Upper lobe of right lung (tissue), 1 donor: ENCODE results near the gene MRRF. TPM values are rescaled to one million over a fixed set of nuclear protein-coding genes. Genes with fewer than 3 reads are reported as not detected.

Experiments used
- ATAC-seq: fragments of 200-7000 bp; cut with Tn5 transposase; one replicate; pipeline ENCODE4 v1.9.1; 2020; ENCODE audit warnings: mild to moderate bottlenecking, moderate library complexity
- DNase-seq: peaks from one replicate; pipeline ENCODE4 v3.0.0-alpha.2; 2020
- H3K27ac ChIP-seq: fragments of 200-600 bp; one replicate; pipeline ENCODE4 v1.8.0; 2022
- H3K27me3 ChIP-seq: fragments of 200-600 bp; one replicate; pipeline ENCODE4 v1.8.0; 2022; ENCODE audit warnings: mild to moderate bottlenecking
- H3K36me3 ChIP-seq: fragments of 200-600 bp; one replicate; pipeline ENCODE4 v1.8.0; 2022
- H3K4me1 ChIP-seq: fragments of 200-600 bp; one replicate; pipeline ENCODE4 v1.8.0; 2022
- H3K4me3 ChIP-seq: fragments of 200-600 bp; one replicate; pipeline ENCODE4 v1.8.0; 2022; ENCODE audit warnings: mild to moderate bottlenecking
- H3K9me3 ChIP-seq: fragments of 200-600 bp; one replicate; pipeline ENCODE4 v1.8.0; 2022
- CTCF ChIP-seq: fragments of 200-600 bp; IDR thresholded peaks from one replicate; pipeline ENCODE4 v1.8.0; 2022; ENCODE audit warnings: antibody characterized with exemption
- intact Hi-C: fragments of 100-400 bp; cut with DNase I; formaldehyde crosslinking; loops from one replicate; pipeline ENCODE4 v1.11.0; 2022
- total RNA-seq: library from RNA; stranded (reverse); fragmentation: NEBNext Ultra II Directional; extraction: Animal tissue kit (Norgen Biotek cat#: 25700); gene quantifications from one replicate; pipeline ENCODE4 v1.2.1, GENCODE V29; 2021
- donor health status: DM: no; HTN: yes; CAD: no; lungs with severe emphysema.

The MRRF gene
- total RNA-seq, 1 donor from 2014 or later, result 31.9 TPM

GRCh38 chr9:122268041-122268814, 3.5 kb downstream of the MRRF start:
- Histone ChIP-seq H3K4me1 (peaks cover 14% of the 10 kb centered on the region), H3K36me3 (peaks cover 9% of the 10 kb centered on the region), H3K27ac (no peak overlapping the region), H3K27me3 (no peaks in the 10 kb centered on the region), H3K4me3 (no peak overlapping the region), H3K9me3 (no peaks in the 10 kb centered on the region)
- intact Hi-C loops, result no loop called here
- TF ChIP-seq CTCF, result no peak
- no peak for DNase-seq
- no peak for ATAC-seq

GRCh38 chr9:122274055-122274454, 9.4 kb downstream of the MRRF start:
- no peak for DNase-seq
- Histone ChIP-seq H3K4me1 (no peaks in the 10 kb centered on the region), H3K4me3 (no peak overlapping the region), H3K27ac (no peak overlapping the region), H3K27me3 (no peaks in the 10 kb centered on the region), H3K9me3 (no peaks in the 10 kb centered on the region), H3K36me3 (peaks cover 9% of the 10 kb centered on the region)
- no peak for ATAC-seq
- intact Hi-C loops, result no loop called here
- no peak for TF ChIP-seq CTCF

GRCh38 chr9:122276096-122276495, 11.4 kb downstream of the MRRF start:
- Histone ChIP-seq H3K36me3 (peaks cover 13% of the 10 kb centered on the region), H3K27ac (no peak overlapping the region), H3K4me1 (no peaks in the 10 kb centered on the region), H3K4me3 (no peak overlapping the region), H3K9me3 (no peaks in the 10 kb centered on the region), H3K27me3 (no peaks in the 10 kb centered on the region)
- TF ChIP-seq CTCF, result no peak
- intact Hi-C loops, result no loop called here
- DNase-seq, result no peak
- no peak for ATAC-seq

- ATAC-seq, result no peak
- TF ChIP-seq CTCF, result no peak
- Histone ChIP-seq H3K27me3 (no peaks in the 10 kb centered on the region), H3K4me3 (no peak overlapping the region), H3K36me3 (peaks cover 16% of the 10 kb centered on the region), H3K27ac (no peak overlapping the region), H3K4me1 (no peaks in the 10 kb centered on the region), H3K9me3 (no peaks in the 10 kb centered on the region)
- no peak for DNase-seq
- intact Hi-C loops, result no loop called here
Measured at GRCh38 chr9:122277285-122277897, 12.7 kb downstream of the MRRF start.

GRCh38 chr9:122281368-122281767, 16.7 kb downstream of the MRRF start:
- Histone ChIP-seq H3K36me3 (peaks cover 34% of the 10 kb centered on the region), H3K9me3 (no peaks in the 10 kb centered on the region), H3K27me3 (no peaks in the 10 kb centered on the region), H3K4me3 (no peak overlapping the region), H3K27ac (no peak overlapping the region), H3K4me1 (no peaks in the 10 kb centered on the region)
- no peak for ATAC-seq
- no peak for DNase-seq
- no peak for TF ChIP-seq CTCF
- intact Hi-C loops, result no loop called here
